Fibroblast of skin of abdomen (primary cell): ENCODE measurements around the gene NUDT13.

Experiments
- DNase-seq: peaks from one replicate; pipeline ENCODE4 v3.0.0-alpha.2; 2013

Gene NUDT13

GRCh38 chr10:73167458-73167782 lies 57.2 kb downstream of the NUDT13 start:
- no peak for DNase-seq

GRCh38 chr10:73167783-73168464 lies 57.7 kb downstream of the NUDT13 start, which contains the start of the genes ECD and FAM149B1:
Gene ECD (minus strand): TSS chr10:73168008. CDS start chr10:73163937, 4,071 bp downstream.
Gene FAM149B1 (plus strand): TSS chr10:73168119. CDS start chr10:73168340, 221 bp downstream.
- peak; percentile 94 for DNase-seq

DNA sequence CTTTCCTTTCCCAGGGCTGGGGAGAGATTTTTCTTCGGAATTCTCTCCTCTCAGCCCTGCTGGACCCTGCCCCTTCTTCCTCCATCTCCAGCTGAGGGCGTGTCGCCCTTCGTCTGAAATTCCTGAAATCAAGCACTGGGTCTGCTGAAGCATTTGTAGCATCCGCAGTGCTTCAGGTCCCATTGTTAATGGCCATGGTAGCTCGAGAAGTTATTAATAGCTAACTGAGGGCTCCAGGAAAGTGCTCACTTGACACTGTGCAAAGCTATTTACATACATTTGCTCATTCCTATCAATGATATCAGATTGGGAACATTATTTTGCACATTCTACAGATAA lies 58.2 kb downstream of the NUDT13 start:
- DNase-seq = no peak

- DNase-seq = no peak
Measured at GRCh38 chr10:73169320-73169719, 59.1 kb downstream of the NUDT13 start.

GRCh38 chr10:73172867-73173266 lies 62.6 kb downstream of the NUDT13 start:
- no peak for DNase-seq

DNA sequence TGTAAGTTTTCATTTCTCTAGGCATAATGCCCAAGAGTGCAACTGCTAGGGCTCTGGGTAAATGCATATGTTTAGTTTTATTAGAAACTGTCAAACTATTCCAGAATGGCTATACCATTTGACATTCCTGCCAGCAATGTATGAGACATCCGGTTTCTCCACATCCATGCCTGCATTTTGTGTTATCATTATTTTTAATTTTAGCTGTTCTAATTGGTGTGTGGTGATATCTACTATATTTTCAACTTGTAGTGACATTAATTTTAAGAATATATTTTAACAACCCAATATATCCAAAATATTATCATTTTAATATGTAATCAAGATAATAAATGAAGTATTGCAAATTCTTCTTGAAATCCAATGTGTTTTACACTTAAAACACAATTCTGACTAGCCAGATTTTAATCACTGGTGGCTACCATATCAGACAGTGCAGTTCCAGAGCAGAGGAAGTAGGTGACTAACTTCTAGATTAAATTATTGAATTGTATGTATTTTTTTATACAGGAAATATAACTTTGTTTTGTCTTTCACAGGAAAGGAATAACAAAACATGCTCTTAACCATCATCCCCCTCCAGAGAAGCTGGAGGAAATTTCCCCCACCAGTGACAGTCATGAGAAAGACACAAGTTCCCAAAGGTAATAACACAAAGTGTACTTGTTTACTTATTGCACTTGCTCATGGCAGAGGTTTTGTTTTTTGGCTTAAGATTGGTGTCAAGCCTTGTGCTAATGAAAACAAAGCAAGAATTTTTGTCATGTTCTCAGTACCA lies 64.1 kb downstream of the NUDT13 start:
- no peak for DNase-seq
